B cell (primary cell): ENCODE results near the gene RAB6B. TPM values are rescaled to one million over a fixed set of nuclear protein-coding genes. Genes with fewer than 3 reads are reported as not detected.

Source experiments
- ATAC-seq: fragments of 200-7000 bp; cut with Tn5 transposase; one replicate; pipeline ENCODE4 v1.10.0; 2021; ENCODE audit warnings: low read depth, mild to moderate bottlenecking, moderate number of reproducible peaks, moderate library complexity
- CTCF ChIA-PET: fragments of 350-600 bp; sonication (Branson Sonifier 250); formaldehyde crosslinking; loops from one replicate; lab custom pipeline; 2021; ENCODE audit warnings: antibody characterized with exemption, inconsistent platforms; lab: Charles Lee
- POLR2A ChIA-PET: fragments of 350-600 bp; sonication (Branson Sonifier 250); formaldehyde crosslinking; loops from one replicate; lab custom pipeline; 2021; ENCODE audit warnings: antibody characterized with exemption; lab: Charles Lee
- DNase-seq: peaks from one replicate; pipeline ENCODE4 v3.0.0; 2013
- H2AFZ ChIP-seq: 2 replicates; pipeline ENCODE4 v1.6.1; 2012; ENCODE audit warnings: mild to moderate bottlenecking, low read depth, low read length; ENCODE audit not compliant: insufficient read depth, poor library complexity, severe bottlenecking
- H3K27ac ChIP-seq, 2 donors: 1 replicate in 1 of 2; 2 replicates in 1 of 2; pipeline ENCODE4 v1.5.1; 2012 to 2013; ENCODE audit warnings: low read length in 2 of 2, mild to moderate bottlenecking in 2 of 2, moderate library complexity in 1 of 2
- H3K27me3 ChIP-seq, 4 experiments: fragments of 200-600 bp in 1 of 4; sonication (generic) in 1 of 4; replicated peaks in 1 of 4; 1 replicate in 2 of 4; 2 replicates in 2 of 4; pipeline versions ENCODE4 v1.6.1 to v1.7.0; 2013 to 2016; ENCODE audit warnings: low read length in 3 of 4, mild to moderate bottlenecking in 2 of 4, mixed read lengths in 1 of 4, moderate library complexity in 1 of 4; ENCODE audit not compliant: insufficient read depth in 4 of 4, control insufficient read depth in 3 of 4; ENCODE audit errors: control extremely low read depth in 1 of 4
- H3K36me3 ChIP-seq, 2 experiments: replicated peaks in 1 of 2; 1 replicate in 1 of 2; 2 replicates in 1 of 2; pipeline versions ENCODE4 v1.6.1 to v1.7.1; 2013; ENCODE audit warnings: low read length in 1 of 2; ENCODE audit not compliant: insufficient read depth in 2 of 2, control insufficient read depth in 1 of 2; ENCODE audit errors: control extremely low read depth in 1 of 2, extremely low read depth in 1 of 2
- H3K4me1 ChIP-seq, 2 donors: fragments of 200-600 bp in 1 of 2; sonication (generic) in 1 of 2; 1 replicate in 1 of 2; 2 replicates in 1 of 2; pipeline versions ENCODE4 v1.5.1 to v1.6.1; 2013 to 2017; ENCODE audit warnings: low read length in 2 of 2; ENCODE audit not compliant: control insufficient read depth in 2 of 2, insufficient read depth in 2 of 2
- H3K4me2 ChIP-seq: replicated peaks from 2 replicates; pipeline ENCODE3; 2012; ENCODE audit warnings: mild to moderate bottlenecking, low read depth, low read length; ENCODE audit not compliant: poor library complexity, severe bottlenecking
- H3K4me3 ChIP-seq, 5 experiments: fragments of 200-600 bp in 1 of 5; sonication (generic) in 1 of 5; 1 replicate in 3 of 5; 2 replicates in 2 of 5; pipeline versions ENCODE4 v1.5.1 to v1.7.0; 2011 to 2016; ENCODE audit warnings: low read length in 4 of 5, mild to moderate bottlenecking in 4 of 5, low read depth in 2 of 5, control low read depth in 1 of 5, moderate library complexity in 1 of 5; ENCODE audit not compliant: insufficient read depth in 1 of 5; ENCODE audit errors: control extremely low read depth in 1 of 5, extremely low read depth in 1 of 5
- H3K79me2 ChIP-seq: fragments of 200-600 bp; sonication (generic); one replicate; pipeline ENCODE4 v1.6.0; 2016; ENCODE audit warnings: low read length; ENCODE audit not compliant: control insufficient read depth, insufficient read depth
- H3K9ac ChIP-seq: fragments of 200-600 bp; sonication (generic); 2 replicates; pipeline ENCODE4 v1.6.1; 2017; ENCODE audit warnings: mild to moderate bottlenecking, low read length, moderate library complexity
- H3K9me3 ChIP-seq, 3 donors: one replicate each; pipeline versions ENCODE4 v1.6.1 to v1.7.1; 2013; ENCODE audit warnings: low read length in 2 of 3; ENCODE audit not compliant: control insufficient read depth in 2 of 3, insufficient read depth in 1 of 3; ENCODE audit errors: control extremely low read depth in 1 of 3
- H4K20me1 ChIP-seq: 2 replicates; pipeline ENCODE4 v1.6.0; 2012; ENCODE audit warnings: mild to moderate bottlenecking, low read length; ENCODE audit not compliant: insufficient read depth, control insufficient read depth, poor library complexity, severe bottlenecking
- H3K27ac Mint-ChIP-seq: one replicate; pipeline ENCODE4 v1.8.0; 2021; ENCODE audit warnings: mixed read lengths
- H3K27me3 Mint-ChIP-seq: one replicate; pipeline ENCODE4 v1.8.0; 2021; ENCODE audit warnings: mixed read lengths
- H3K4me1 Mint-ChIP-seq: one replicate; pipeline ENCODE4 v1.8.0; 2021; ENCODE audit warnings: mixed read lengths
- H3K4me3 Mint-ChIP-seq: one replicate; pipeline ENCODE4 v1.8.0; 2021; ENCODE audit warnings: mixed read lengths
- H3K9me3 Mint-ChIP-seq: one replicate; pipeline ENCODE4 v1.8.0; 2022; ENCODE audit warnings: mixed read lengths; ENCODE audit not compliant: insufficient read depth
- CTCF ChIP-seq: fragments of 200-600 bp; IDR thresholded peaks from one replicate; pipeline ENCODE4 v1.8.0; 2022; ENCODE audit warnings: antibody characterized with exemption, mild to moderate bottlenecking
- EZH2 ChIP-seq: IDR thresholded peaks from 2 replicates; pipeline ENCODE4 v1.6.1; 2012; ENCODE audit warnings: borderline replicate concordance, low read depth, mild to moderate bottlenecking, moderate library complexity, low read length; ENCODE audit not compliant: insufficient read depth, poor library complexity, severe bottlenecking
- WGBS: methylation state at CpG from one replicate; pipeline ENCODE4 v1.1.5; 2013; ENCODE audit warnings: missing lambda C conversion rate; ENCODE audit not compliant: insufficient coverage; 5-methylcytosine and 5-hydroxymethylcytosine counted together
- intact Hi-C: fragments of 100-400 bp; cut with micrococcal nuclease; formaldehyde crosslinking; loops from one replicate; pipeline ENCODE4 v1.10.0; 2022
- polyA plus RNA-seq: library from polyadenylated mRNA; depleted of rRNA; stranded (reverse); fragments of >200 nt; gene quantifications from 2 replicates; pipeline ENCODE4 v1.2.3, GENCODE V29; 2012
- total RNA-seq, 2 donors: library from RNA; stranded (reverse); fragments of 120-200 nt in 1 of 2; gene quantifications; 1 replicate in 1 of 2; 2 replicates in 1 of 2; pipeline versions ENCODE4 v1.2.3 to v1.2.4, GENCODE V29; 2013 to 2022

The RAB6B gene
- total and polyA plus RNA-seq, 2 donors (not counting 1 experiment from before 2014, with no cell fraction given) = not detected

DNA sequence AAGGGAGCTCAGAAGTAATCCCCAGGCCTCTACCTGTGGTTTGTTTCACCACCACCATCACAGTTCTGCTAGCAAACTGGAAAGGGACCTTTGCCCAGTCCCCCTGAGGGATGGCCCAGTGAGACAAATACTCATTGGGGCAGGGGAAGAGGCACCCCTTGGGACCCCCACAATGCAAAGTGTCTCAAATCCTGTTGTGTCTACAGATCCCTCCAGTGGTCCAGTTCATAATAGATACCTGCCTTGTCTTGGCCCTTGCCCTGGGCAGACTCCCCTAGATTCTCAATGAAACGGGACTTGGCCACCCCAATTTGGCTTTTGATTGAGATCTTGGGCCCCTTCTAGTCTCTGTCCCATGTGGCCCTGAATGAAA lies 43.8 kb upstream of the RAB6B start:
- DNase-seq (no peak), ATAC-seq (no peak)
- H3K36me3 ChIP-seq = no peaks in the 10 kb centered on the region
- intact Hi-C loops = no loop called here
- 62% methylated on average over 1 of the region's 1 CpG for WGBS
- no peaks in the 10 kb centered on the region for H3K4me1 ChIP-seq
- no peak for TF ChIP-seq CTCF
- TF ChIP-seq EZH2 = no peak
- H3K4me3 ChIP-seq = no peak overlapping the region
- no peak overlapping the region for H3K27ac ChIP-seq
- ChIA-PET CTCF (no interaction called here), POLR2A (interaction anchor here (0.6 kb wide), 1 partner anchor 11 kb away, joined by 3 read pairs; no protein-coding TSS in a partner anchor)
- Mint-ChIP-seq H3K4me1 (peaks cover 2% of the 10 kb centered on the region), H3K27ac (no peak overlapping the region), H3K27me3 (peaks cover 20% of the 10 kb centered on the region), H3K9me3 (no peaks in the 10 kb centered on the region), H3K4me3 (no peak overlapping the region)
- no peaks in the 10 kb centered on the region for H4K20me1 ChIP-seq
- H2AFZ ChIP-seq = no peak overlapping the region
- H3K9ac ChIP-seq = no peak overlapping the region
- H3K27me3 ChIP-seq = peaks cover 0 to 2% (median 0%) of the 10 kb centered on the region in 4 experiments
- no peak overlapping the region for H3K4me2 ChIP-seq
- H3K79me2 ChIP-seq = no peaks in the 10 kb centered on the region
- H3K9me3 ChIP-seq = no peaks in the 10 kb centered on the region

DNA sequence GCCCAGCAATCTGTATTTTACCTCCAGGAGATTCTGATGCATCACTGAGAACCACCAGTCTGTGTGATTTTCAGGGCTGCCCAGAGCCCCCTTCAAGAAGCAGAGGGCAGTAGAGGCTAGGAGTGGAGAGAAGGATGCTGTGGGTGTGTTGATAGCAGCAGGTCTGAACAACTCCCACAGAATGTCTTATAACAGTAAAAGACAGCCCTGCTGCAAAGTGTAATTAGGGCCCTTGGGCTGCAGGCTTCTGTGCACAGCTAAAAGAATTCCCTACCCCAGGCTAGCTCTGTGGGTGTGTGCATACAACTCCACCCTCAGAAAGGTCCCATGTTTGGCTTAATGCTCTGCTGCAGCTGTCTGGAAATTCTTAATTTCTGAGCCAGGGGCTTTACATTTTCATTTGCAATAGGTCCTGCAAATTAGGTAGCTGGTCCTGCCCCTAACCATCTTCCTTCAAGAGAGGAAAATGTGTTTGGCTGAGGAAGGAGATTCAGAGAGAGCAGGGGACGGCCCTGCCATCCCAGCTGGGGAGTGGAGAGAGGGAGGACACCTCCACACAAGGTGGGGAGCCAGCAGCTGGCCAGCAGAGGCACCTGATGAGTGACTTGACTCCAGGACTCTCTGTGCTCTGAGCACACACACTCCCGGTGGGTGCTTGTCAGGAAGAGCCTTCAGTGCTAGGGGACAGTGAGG lies 43.2 kb upstream of the RAB6B start:
- H3K27ac Mint-ChIP-seq = no peak overlapping the region
- H3K4me1 Mint-ChIP-seq = peaks cover 2% of the 10 kb centered on the region
- Histone ChIP-seq H3K4me2 (no peak overlapping the region), H3K9me3 (no peaks in the 10 kb centered on the region), H3K9ac (no peak overlapping the region), H2AFZ (no peak overlapping the region), H4K20me1 (no peaks in the 10 kb centered on the region), H3K27me3 (peaks cover 0 to 2% (median 0%) of the 10 kb centered on the region in 4 experiments), H3K27ac (no peak overlapping the region), H3K36me3 (no peaks in the 10 kb centered on the region), H3K4me1 (no peaks in the 10 kb centered on the region), H3K79me2 (no peaks in the 10 kb centered on the region), H3K4me3 (no peak overlapping the region)
- 90% methylated on average over 2 of the region's 2 CpGs for WGBS
- DNase-seq = no peak
- peaks cover 20% of the 10 kb centered on the region for H3K27me3 Mint-ChIP-seq
- no peak for ATAC-seq
- intact Hi-C loops = no loop called here
- ChIA-PET POLR2A (interaction anchor here (0.6 kb wide), 1 partner anchor 11 kb away, joined by 3 read pairs; no protein-coding TSS in a partner anchor), CTCF (no interaction called here)
- H3K4me3 Mint-ChIP-seq = no peak overlapping the region
- no peaks in the 10 kb centered on the region for H3K9me3 Mint-ChIP-seq
- TF ChIP-seq CTCF (no peak), EZH2 (no peak)
